Lung (tissue), 12 donors: Measurements from ENCODE around the gene UBALD2. TPM values are rescaled to one million over a fixed set of nuclear protein-coding genes. Genes with fewer than 3 reads are reported as not detected.
A peak's percentile ranks its signal among the peaks of the same experiment; 100 is the strongest.

Experiments used
- ATAC-seq: fragments of 200-7000 bp; cut with Tn5 transposase; one replicate; pipeline ENCODE4 v1.9.1; 2020; ENCODE audit warnings: moderate number of reproducible peaks; ENCODE audit not compliant: insufficient read depth, low FRiP score
- DNase-seq, 3 donors: peaks; one replicate each; pipeline ENCODE4 v3.0.0-alpha.2; 2013 to 2017
- H3K27ac ChIP-seq, 2 donors: one replicate each; pipeline ENCODE4 v1.5.1; 2013; ENCODE audit warnings: mild to moderate bottlenecking in 2 of 2, moderate library complexity in 2 of 2, control low read depth in 1 of 2, inconsistent platforms in 1 of 2, low read depth in 1 of 2, low read length in 1 of 2
- H3K27me3 ChIP-seq, 3 donors: one replicate each; pipeline ENCODE4 v1.5.1; 2013; ENCODE audit warnings: low read length in 2 of 3; ENCODE audit not compliant: control insufficient read depth in 3 of 3, insufficient read depth in 3 of 3
- H3K36me3 ChIP-seq, 4 donors: one replicate each; pipeline ENCODE4 v1.5.1; 2013; ENCODE audit warnings: low read length in 4 of 4, mild to moderate bottlenecking in 1 of 4, moderate library complexity in 1 of 4; ENCODE audit not compliant: control insufficient read depth in 4 of 4, insufficient read depth in 4 of 4
- H3K4me1 ChIP-seq, 5 donors: one replicate each; pipeline ENCODE4 v1.5.1; 2013; ENCODE audit warnings: low read length in 5 of 5, mild to moderate bottlenecking in 2 of 5, moderate library complexity in 1 of 5; ENCODE audit not compliant: control insufficient read depth in 5 of 5, insufficient read depth in 5 of 5
- H3K4me3 ChIP-seq: one replicate; pipeline ENCODE4 v1.5.1; 2013; ENCODE audit warnings: mild to moderate bottlenecking, control low read depth, moderate library complexity
- H3K9ac ChIP-seq, 2 donors: one replicate each; pipeline ENCODE4 v1.5.1; 2013; ENCODE audit warnings: low read length in 2 of 2, control low read depth in 1 of 2; ENCODE audit not compliant: insufficient read depth in 1 of 2
- H3K9me3 ChIP-seq, 4 donors: one replicate each; pipeline ENCODE4 v1.5.1; 2013; ENCODE audit warnings: low read length in 3 of 4, mild to moderate bottlenecking in 1 of 4, moderate library complexity in 1 of 4; ENCODE audit not compliant: control insufficient read depth in 4 of 4, insufficient read depth in 3 of 4
- CTCF ChIP-seq: IDR thresholded peaks from 2 replicates; pipeline ENCODE4 v1.5.1; 2012; ENCODE audit warnings: mild to moderate bottlenecking; ENCODE audit errors: control extremely low read depth, extremely low read depth
- WGBS, 2 donors: extraction: QIAGEN DNeasy Blood & Tissue Kit; methylation state at CpG; one replicate each; pipeline ENCODE4 v1.1.7; 2013; 5-methylcytosine and 5-hydroxymethylcytosine counted together
- polyA plus RNA-seq, 2 donors: library from polyadenylated mRNA; stranded (reverse); fragments of 200-250 nt; gene quantifications; one replicate each; pipeline ENCODE4 v1.2.1, GENCODE V29; 2013
- total RNA-seq, 2 donors: library from RNA; depleted of rRNA in 1 of 2; stranded (reverse); fragments of >200 nt in 1 of 2; gene quantifications; one replicate each; pipeline ENCODE4 v1.2.1, GENCODE V29; 2014 to 2021
- donor health status: control.
- donor health status: control.
- donor health status: Bipolar disorder and iron deficiency.
- donor health status: healthy.
- donor health status: DM: yes; HTN: yes; CAD: no.

UBALD2 gene
- total and polyA plus RNA-seq, 4 donors, result 11.6 to 64.0 (median 58.5) TPM

DNA sequence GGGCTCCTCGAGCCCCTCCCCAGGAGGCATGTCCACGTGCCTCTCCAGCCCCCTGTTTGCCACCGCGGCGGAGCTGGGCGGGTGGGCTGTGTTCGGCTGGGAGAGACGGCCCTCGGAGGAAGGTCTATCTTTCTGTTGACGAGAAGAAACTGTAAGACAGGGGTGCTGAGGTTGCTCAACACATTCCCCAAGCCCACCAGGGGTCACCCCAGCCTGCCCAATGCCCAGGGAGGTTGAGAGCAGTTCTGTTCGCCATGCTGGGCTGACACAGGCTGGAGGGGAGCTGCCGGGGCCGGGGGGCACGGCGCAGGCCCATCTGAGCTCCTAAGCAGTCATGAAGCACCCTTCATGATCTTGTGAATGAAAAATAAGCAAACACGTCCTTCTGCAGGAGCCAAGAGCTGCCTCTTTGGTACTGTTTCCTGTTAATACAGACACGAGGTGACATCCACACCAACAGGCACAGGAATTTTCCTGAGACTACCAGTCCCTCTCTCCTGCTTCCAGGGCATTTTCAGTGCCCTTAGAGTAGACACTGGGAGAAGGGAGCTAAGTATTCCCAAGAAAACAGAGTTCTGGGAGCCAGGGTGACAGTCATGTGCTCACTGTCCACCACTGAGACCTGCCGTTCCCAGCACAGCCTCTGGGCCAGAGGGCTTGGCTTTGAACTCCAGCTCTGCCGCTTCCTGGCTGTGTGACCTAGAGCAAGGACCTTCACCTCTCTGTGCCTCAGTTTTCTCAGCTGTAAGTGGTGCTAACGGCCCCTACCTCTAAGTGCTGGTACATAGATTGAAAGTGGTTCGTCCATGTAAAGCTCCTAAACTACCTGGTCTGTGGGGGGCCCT lies 9.2 kb downstream of the UBALD2 start:
- Histone ChIP-seq H3K4me3 (no peak overlapping the region), H3K4me1 (peaks cover 0 to 41% (median 19%) of the 10 kb centered on the region in 5 donors), H3K9me3 (no peaks in the 10 kb centered on the region), H3K27me3 (no peaks in the 10 kb centered on the region), H3K36me3 (peaks cover 0 to 10% (median 5%) of the 10 kb centered on the region in 4 donors), H3K9ac (no peak overlapping the region), H3K27ac (peak overlapping the region in 1 of 2 donors; percentile 63)
- peak in 1 of 3 donors; percentile 29 for DNase-seq
- 45 to 65% methylated on average over 21 of the region's 21 CpGs for WGBS, 2 donors
- ATAC-seq, result no peak
- TF ChIP-seq CTCF, result no peak

- no peak overlapping the region for H3K4me3 ChIP-seq
- ATAC-seq, result no peak
- H3K4me1 ChIP-seq, result peaks cover 0 to 40% (median 19%) of the 10 kb centered on the region in 5 donors
- WGBS, 2 donors, result 83 to 92% methylated on average over 22 of the region's 22 CpGs
- H3K9ac ChIP-seq, result no peak overlapping the region
- no peak overlapping the region for H3K27ac ChIP-seq
- H3K36me3 ChIP-seq, result peaks cover 0 to 6% (median 4%) of the 10 kb centered on the region in 4 donors
- no peaks in the 10 kb centered on the region for H3K27me3 ChIP-seq
- H3K9me3 ChIP-seq, result no peaks in the 10 kb centered on the region
- DNase-seq, result no peak
- TF ChIP-seq CTCF, result no peak
Measured at GRCh38 chr17:76275382-76276068, 10.4 kb downstream of the UBALD2 start.

- Histone ChIP-seq H3K9ac (no peak overlapping the region), H3K4me1 (peaks cover 0 to 40% (median 19%) of the 10 kb centered on the region in 5 donors), H3K36me3 (peaks cover 0 to 4% (median under 1%) of the 10 kb centered on the region in 4 donors), H3K27me3 (no peaks in the 10 kb centered on the region), H3K9me3 (no peaks in the 10 kb centered on the region), H3K4me3 (no peak overlapping the region), H3K27ac (no peak overlapping the region)
- TF ChIP-seq CTCF, result no peak
- DNase-seq, result no peak
- no peak for ATAC-seq
- WGBS, 2 donors, result 83 to 90% methylated on average over 11 of the region's 11 CpGs
Measured at GRCh38 chr17:76276069-76276431, 10.9 kb downstream of the UBALD2 start.
